ENCODE results near the gene CCDC172. TPM values are rescaled to one million over a fixed set of nuclear protein-coding genes. Genes with fewer than 3 reads are reported as not detected.

CCDC172 gene
- total and polyA plus RNA-seq, 4 donors, result not detected

DNA sequence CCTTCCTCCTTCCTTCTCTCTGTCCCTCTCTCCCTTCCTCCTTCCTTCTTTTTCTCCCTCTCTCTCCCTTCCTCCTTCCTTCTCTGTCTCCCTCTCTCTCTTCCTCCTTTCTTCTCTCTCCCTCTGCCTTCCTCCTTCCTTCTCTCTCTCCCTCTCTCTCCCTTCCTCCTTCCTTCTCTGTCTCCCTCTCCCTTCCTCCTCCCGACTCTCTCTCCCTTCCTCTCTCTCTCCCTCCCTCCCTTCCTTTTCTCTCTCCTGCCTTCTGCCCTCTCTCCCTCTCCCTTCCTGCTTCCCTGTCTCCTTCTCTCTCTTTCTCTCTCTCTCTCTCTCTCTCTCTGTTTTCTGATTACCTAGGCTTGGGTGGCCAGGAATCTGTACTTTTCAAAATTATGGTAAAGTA is 34.6 kb upstream of the CCDC172 start:
- H3K9me3 ChIP-seq (ENCODE audit: control insufficient read depth in 4 of 4, insufficient read depth in 3 of 4, low read length in 3 of 4), result no peaks in the 10 kb centered on the region
- 0 to 11% methylated on average over 1 of the region's 1 CpG for WGBS, 2 donors
- TF ChIP-seq CTCF (IDR thresholded peaks at IDR 0.05; ENCODE audit: control extremely low read depth, extremely low read depth), result no peak

DNA sequence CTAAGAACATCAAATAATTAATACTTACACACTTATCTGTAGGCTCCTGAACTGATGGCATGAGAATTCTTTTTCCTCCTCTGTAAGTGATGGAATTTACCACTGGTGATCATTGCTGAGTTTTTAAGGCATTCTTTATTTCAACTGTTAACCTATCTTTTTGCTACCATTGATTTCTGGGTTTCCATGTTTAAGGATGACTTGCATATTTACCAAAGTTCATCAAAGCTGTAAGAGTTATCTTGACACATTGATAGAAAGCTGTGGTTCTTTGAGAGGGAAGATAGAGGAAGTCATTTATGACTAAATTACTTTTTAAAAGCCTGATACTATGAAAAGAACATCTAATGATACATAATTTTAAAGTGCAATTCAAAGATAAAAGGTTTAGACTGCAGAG is 31.8 kb upstream of the CCDC172 start:
- no peaks in the 10 kb centered on the region for H3K9me3 ChIP-seq (ENCODE audit: control insufficient read depth in 4 of 4, insufficient read depth in 3 of 4, low read length in 3 of 4)
- H3K4me3 ChIP-seq, result no peak overlapping the region
- no peak for TF ChIP-seq CTCF (IDR thresholded peaks at IDR 0.05; ENCODE audit: control extremely low read depth, extremely low read depth)
- no peak overlapping the region for H3K9ac ChIP-seq (ENCODE audit: insufficient read depth in 1 of 2, low read length in 2 of 2)
- no peak overlapping the region for H3K27ac ChIP-seq (ENCODE audit: low read depth in 1 of 2, low read length in 1 of 2)
- DNase-seq (no peak), ATAC-seq (ENCODE audit: insufficient read depth, low FRiP score) (no peak)
- H3K4me1 ChIP-seq (ENCODE audit: control insufficient read depth in 5 of 5, insufficient read depth in 5 of 5, low read length in 5 of 5), result no peaks in the 10 kb centered on the region
- no peaks in the 10 kb centered on the region for H3K27me3 ChIP-seq (ENCODE audit: control insufficient read depth in 3 of 3, insufficient read depth in 3 of 3, low read length in 2 of 3)
- H3K36me3 ChIP-seq (ENCODE audit: control insufficient read depth in 4 of 4, insufficient read depth in 4 of 4, low read length in 4 of 4), result no peaks in the 10 kb centered on the region

More for the DNA sequence above, 34.6 kb upstream of the CCDC172 start:
- no peak for DNase-seq
- no peak overlapping the region for H3K4me3 ChIP-seq
- no peaks in the 10 kb centered on the region for H3K4me1 ChIP-seq (ENCODE audit: control insufficient read depth in 5 of 5, insufficient read depth in 5 of 5, low read length in 5 of 5)
- H3K36me3 ChIP-seq (ENCODE audit: control insufficient read depth in 4 of 4, insufficient read depth in 4 of 4, low read length in 4 of 4), result no peaks in the 10 kb centered on the region
- no peak overlapping the region for H3K27ac ChIP-seq (ENCODE audit: low read depth in 1 of 2, low read length in 1 of 2)
- ATAC-seq (ENCODE audit: insufficient read depth, low FRiP score), result no peak
- no peak overlapping the region for H3K9ac ChIP-seq (ENCODE audit: insufficient read depth in 1 of 2, low read length in 2 of 2)
- no peaks in the 10 kb centered on the region for H3K27me3 ChIP-seq (ENCODE audit: control insufficient read depth in 3 of 3, insufficient read depth in 3 of 3, low read length in 2 of 3)

DNA sequence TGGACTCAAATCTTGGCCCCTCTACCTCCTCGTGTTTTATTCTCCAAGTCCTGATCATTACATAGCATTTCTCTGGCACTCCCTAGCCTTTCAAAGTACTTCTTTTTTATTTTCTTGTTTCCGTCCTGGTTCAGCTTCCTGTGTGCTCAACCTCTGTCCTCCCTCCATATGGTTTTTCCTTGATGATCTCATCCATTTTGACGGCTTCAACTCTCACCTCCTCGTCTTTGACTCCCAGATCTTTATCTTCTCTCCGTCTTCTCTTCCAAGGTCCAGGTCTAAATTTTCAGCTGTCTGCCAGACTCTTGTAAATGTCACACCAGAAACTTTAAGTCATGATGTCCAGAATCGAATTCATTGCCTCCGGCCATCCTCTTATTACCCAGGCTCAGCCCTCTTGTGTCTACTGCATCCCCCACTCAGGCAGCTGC is 27.9 kb upstream of the CCDC172 start:
- 63 to 67% methylated on average over 7 of the region's 7 CpGs for WGBS, 2 donors
- DNase-seq, result no peak

More for the DNA sequence above, 27.9 kb upstream of the CCDC172 start:
- Histone ChIP-seq H3K9ac (ENCODE audit: insufficient read depth in 1 of 2, low read length in 2 of 2) (no peak overlapping the region), H3K27me3 (ENCODE audit: control insufficient read depth in 3 of 3, insufficient read depth in 3 of 3, low read length in 2 of 3) (no peaks in the 10 kb centered on the region), H3K4me1 (ENCODE audit: control insufficient read depth in 5 of 5, insufficient read depth in 5 of 5, low read length in 5 of 5) (no peaks in the 10 kb centered on the region), H3K9me3 (ENCODE audit: control insufficient read depth in 4 of 4, insufficient read depth in 3 of 4, low read length in 3 of 4) (no peaks in the 10 kb centered on the region), H3K4me3 (no peak overlapping the region), H3K27ac (ENCODE audit: low read depth in 1 of 2, low read length in 1 of 2) (no peak overlapping the region), H3K36me3 (ENCODE audit: control insufficient read depth in 4 of 4, insufficient read depth in 4 of 4, low read length in 4 of 4) (no peaks in the 10 kb centered on the region)
- TF ChIP-seq CTCF (IDR thresholded peaks at IDR 0.05; ENCODE audit: control extremely low read depth, extremely low read depth), result no peak
- ATAC-seq (ENCODE audit: insufficient read depth, low FRiP score), result no peak

All from lung (tissue), 12 donors.